Kidney (tissue), 14 donors: ENCODE measurements around the gene SHISA6. TPM values are rescaled to one million over a fixed set of nuclear protein-coding genes. Genes with fewer than 3 reads are reported as not detected.

Experiments
- DNase-seq, 5 donors: peaks; one replicate each; pipeline ENCODE4 v3.0.0-alpha.2; 2013 to 2020
- FAIRE-seq: peaks from 2 replicates; lab custom pipeline; 2012; peaks lifted over from hg19 to GRCh38; lab: Jason Lieb, UNC
- H3K27ac ChIP-seq, 2 donors: one replicate each; pipeline ENCODE4 v1.7.0; 2013; ENCODE audit warnings: low read depth in 2 of 2, low read length in 2 of 2, inconsistent platforms in 1 of 2
- H3K27me3 ChIP-seq: one replicate; pipeline ENCODE4 v1.7.1; 2013; ENCODE audit warnings: low read length, inconsistent platforms; ENCODE audit not compliant: control insufficient read depth, insufficient read depth
- H3K36me3 ChIP-seq, 3 donors: one replicate each; pipeline versions ENCODE4 v1.7.0 to v1.7.1; 2013; ENCODE audit warnings: low read length in 3 of 3, control low read depth in 1 of 3, inconsistent platforms in 1 of 3; ENCODE audit not compliant: insufficient read depth in 3 of 3, control insufficient read depth in 2 of 3
- H3K4me1 ChIP-seq, 3 donors: one replicate each; pipeline versions ENCODE4 v1.7.0 to v1.7.1; 2013; ENCODE audit warnings: low read length in 3 of 3, inconsistent platforms in 1 of 3, low read depth in 1 of 3; ENCODE audit not compliant: control insufficient read depth in 2 of 3, insufficient read depth in 2 of 3
- H3K4me3 ChIP-seq, 3 donors: one replicate each; pipeline versions ENCODE4 v1.7.0 to v1.8.1; 2013; ENCODE audit warnings: low read length in 3 of 3, control low read depth in 1 of 3, inconsistent platforms in 1 of 3
- H3K9ac ChIP-seq, 3 donors: one replicate each; pipeline versions ENCODE4 v1.7.0 to v1.7.1; 2013; ENCODE audit warnings: low read length in 3 of 3, control low read depth in 1 of 3, inconsistent platforms in 1 of 3
- H3K9me3 ChIP-seq, 3 donors: one replicate each; pipeline versions ENCODE4 v1.7.0 to v1.7.1; 2013; ENCODE audit warnings: low read length in 3 of 3, control low read depth in 1 of 3, inconsistent platforms in 1 of 3; ENCODE audit not compliant: control insufficient read depth in 2 of 3, insufficient read depth in 1 of 3
- intact Hi-C: fragments of 100-400 bp; cut with DNase I; formaldehyde crosslinking; loops from one replicate; pipeline ENCODE4 v1.11.1; 2022
- polyA plus RNA-seq: library from polyadenylated mRNA; stranded (reverse); fragments of 350-450 nt; fragmentation: Illumina TruSeq; extraction: RNeasy Lipid Tissue Mini Kit (QIAGEN cat#74804); gene quantifications from one replicate; pipeline ENCODE4 v1.2.3, GENCODE V29; 2014; ENCODE audit warnings: low read depth, low replicate concordance; ENCODE audit not compliant: insufficient read depth
- total RNA-seq: library from RNA; stranded (reverse); fragmentation: NEBNext Ultra II Directional; extraction: Animal tissue kit (Norgen Biotek cat#: 25700); gene quantifications from one replicate; pipeline ENCODE4 v1.2.1, GENCODE V29; 2021
- TF ChIP-seq, protein P1 (sequence below): IDR thresholded peaks from 3 replicates; pipeline ENCODE4 v1.5.1; 2012; ENCODE audit warnings: mild to moderate bottlenecking, moderate library complexity, borderline replicate concordance; ENCODE audit not compliant: insufficient read depth; ENCODE audit errors: extremely low read depth
- donor health status: control.
- donor health status: control.
- donor health status: control.
- donor health status: control.
- donor health status: control.
- donor health status: DM: yes; HTN: yes; CAD: no.
- donor health status: Normal renal cell carcinoma (clear cell type).

SHISA6 gene
- total and polyA plus RNA-seq, 2 donors from 2014 or later = 0.84 to 1.0 TPM

DNA sequence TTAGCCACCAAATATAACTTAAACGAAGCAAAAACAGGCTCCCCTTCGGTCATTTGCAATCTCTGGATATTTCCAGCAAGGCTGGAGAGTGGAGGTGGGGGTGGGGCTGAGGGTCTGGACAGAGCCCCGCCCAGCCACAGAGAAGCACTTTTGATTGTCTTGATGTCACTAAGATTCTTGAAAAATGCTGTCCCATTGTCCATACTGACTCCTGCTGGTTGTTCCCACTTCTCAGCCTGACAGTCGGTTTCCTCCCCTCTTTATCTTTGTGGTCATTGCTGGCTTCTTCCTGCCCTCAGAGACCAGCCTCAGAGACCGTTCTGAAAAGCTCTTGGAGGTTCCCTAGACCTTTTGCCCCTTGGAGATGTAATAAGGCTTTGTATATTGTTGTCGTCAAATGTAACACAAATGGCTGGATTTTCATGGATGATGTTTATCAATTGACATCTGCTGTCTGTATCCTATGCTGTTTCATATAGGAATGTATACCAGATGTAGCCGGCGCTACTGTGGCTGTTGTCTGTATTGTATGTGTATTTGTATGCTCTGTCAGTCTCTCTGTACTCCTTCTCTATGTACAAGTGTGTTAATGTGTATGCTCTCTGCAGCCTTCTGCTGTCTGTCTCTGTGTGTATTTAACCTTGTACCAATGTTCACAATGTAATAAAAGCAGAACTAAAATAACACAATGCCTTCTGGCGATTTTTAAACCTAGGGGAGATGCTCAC, 262.5 kb downstream of the SHISA6 start:
- H3K27ac ChIP-seq = no peak overlapping the region
- intact Hi-C loops = no loop called here
- H3K36me3 ChIP-seq = no peaks in the 10 kb centered on the region
- no peak overlapping the region for H3K9ac ChIP-seq
- no peak overlapping the region for H3K4me3 ChIP-seq
- no peak for DNase-seq
- H3K27me3 ChIP-seq = no peaks in the 10 kb centered on the region
- FAIRE-seq = no peak
- TF ChIP-seq, protein P1, sequence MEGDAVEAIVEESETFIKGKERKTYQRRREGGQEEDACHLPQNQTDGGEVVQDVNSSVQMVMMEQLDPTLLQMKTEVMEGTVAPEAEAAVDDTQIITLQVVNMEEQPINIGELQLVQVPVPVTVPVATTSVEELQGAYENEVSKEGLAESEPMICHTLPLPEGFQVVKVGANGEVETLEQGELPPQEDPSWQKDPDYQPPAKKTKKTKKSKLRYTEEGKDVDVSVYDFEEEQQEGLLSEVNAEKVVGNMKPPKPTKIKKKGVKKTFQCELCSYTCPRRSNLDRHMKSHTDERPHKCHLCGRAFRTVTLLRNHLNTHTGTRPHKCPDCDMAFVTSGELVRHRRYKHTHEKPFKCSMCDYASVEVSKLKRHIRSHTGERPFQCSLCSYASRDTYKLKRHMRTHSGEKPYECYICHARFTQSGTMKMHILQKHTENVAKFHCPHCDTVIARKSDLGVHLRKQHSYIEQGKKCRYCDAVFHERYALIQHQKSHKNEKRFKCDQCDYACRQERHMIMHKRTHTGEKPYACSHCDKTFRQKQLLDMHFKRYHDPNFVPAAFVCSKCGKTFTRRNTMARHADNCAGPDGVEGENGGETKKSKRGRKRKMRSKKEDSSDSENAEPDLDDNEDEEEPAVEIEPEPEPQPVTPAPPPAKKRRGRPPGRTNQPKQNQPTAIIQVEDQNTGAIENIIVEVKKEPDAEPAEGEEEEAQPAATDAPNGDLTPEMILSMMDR = no peak
- no peaks in the 10 kb centered on the region for H3K4me1 ChIP-seq
- no peaks in the 10 kb centered on the region for H3K9me3 ChIP-seq

DNA sequence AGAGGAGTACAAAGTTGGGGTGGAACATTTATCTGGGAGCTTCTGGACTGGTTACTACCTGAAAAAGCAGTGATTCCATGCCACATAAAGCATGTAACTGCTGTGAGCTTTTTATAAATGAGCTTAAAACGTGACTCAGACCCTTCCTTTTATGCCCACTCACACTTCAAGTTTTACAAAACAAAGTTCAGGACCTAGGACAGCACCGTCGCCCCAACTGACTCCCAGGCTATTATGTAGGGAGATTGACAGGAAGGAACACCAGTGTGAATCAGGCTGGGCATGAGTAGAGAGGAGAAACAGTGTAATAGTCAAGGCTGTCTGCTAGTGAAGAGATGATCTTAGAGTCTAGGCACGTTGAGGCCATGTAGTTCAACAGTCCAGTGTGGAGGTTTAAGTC, 265.6 kb downstream of the SHISA6 start:
- H3K4me3 ChIP-seq = no peak overlapping the region
- H3K4me1 ChIP-seq = no peaks in the 10 kb centered on the region
- H3K36me3 ChIP-seq = no peaks in the 10 kb centered on the region
- H3K9me3 ChIP-seq = no peaks in the 10 kb centered on the region
- no peak overlapping the region for H3K27ac ChIP-seq
- intact Hi-C loops = no loop called here
- TF ChIP-seq, protein P1 = no peak
- FAIRE-seq (no peak), DNase-seq (peak in 4 of 5 donors; percentile 42 to 90 (median 82))
- H3K27me3 ChIP-seq = no peaks in the 10 kb centered on the region
- H3K9ac ChIP-seq = no peak overlapping the region

DNA sequence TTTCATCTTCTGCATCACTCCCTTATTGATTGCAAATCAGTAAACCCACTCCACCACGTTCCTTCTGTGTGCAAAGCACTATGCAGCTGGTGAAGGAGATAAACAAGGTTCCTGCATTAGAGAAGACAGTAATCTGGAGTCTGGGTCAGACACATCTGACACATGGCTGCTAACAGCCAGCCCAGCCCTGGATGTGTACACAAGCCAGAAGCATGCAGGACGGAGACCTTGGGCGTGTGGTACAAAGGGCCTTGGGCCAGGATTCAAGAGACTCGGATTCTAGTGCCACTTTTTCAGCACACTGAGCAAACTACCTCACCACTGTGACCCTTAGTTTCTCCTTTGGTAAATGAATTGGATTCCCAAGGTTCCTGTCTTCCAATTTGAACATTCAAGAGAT, 270.7 kb downstream of the SHISA6 start:
- intact Hi-C loops = no loop called here
- Histone ChIP-seq H3K4me1 (no peaks in the 10 kb centered on the region), H3K27ac (no peak overlapping the region), H3K4me3 (no peak overlapping the region), H3K9me3 (no peaks in the 10 kb centered on the region), H3K36me3 (no peaks in the 10 kb centered on the region), H3K9ac (no peak overlapping the region), H3K27me3 (no peaks in the 10 kb centered on the region)
- no peak for DNase-seq
- FAIRE-seq = no peak
- TF ChIP-seq, protein P1 = no peak
